Measurements from ENCODE around the gene ALG1L2.
"Not testable (repeated sequence)": the region's sequence is repeated elsewhere in the genome, so short reads cannot be mapped to it uniquely, and the experiment has no call there.

Gene ALG1L2

GRCh38 chr3:130081351-130081881 lies at the start of gene ALG1L2:
Gene ALG1L2, plus strand, starts transcription at chr3:130081831. Its CDS starts 186 bp downstream, at chr3:130082017.
- DNase-seq (ENCODE audit: low spot score) (no peak), FAIRE-seq (no peak)

- FAIRE-seq; DNase-seq (ENCODE audit: low spot score): not testable (repeated sequence)
Observed at GRCh38 chr3:130037126-130037815, 44.4 kb upstream of the ALG1L2 start.

- FAIRE-seq = not testable (repeated sequence)
Observed at GRCh38 chr3:130042736-130043135, 38.9 kb upstream of the ALG1L2 start.

GRCh38 chr3:130043658-130044057 lies 38.0 kb upstream of the ALG1L2 start:
- DNase-seq (ENCODE audit: low spot score) = not testable (repeated sequence)

More at GRCh38 chr3:130042736-130043135, 38.9 kb upstream of the ALG1L2 start:
- not testable (repeated sequence) for DNase-seq (ENCODE audit: low spot score)

GRCh38 chr3:130044370-130044769 lies 37.3 kb upstream of the ALG1L2 start:
- peak; percentile 80 for FAIRE-seq
- no peak for DNase-seq (ENCODE audit: low spot score)

More at GRCh38 chr3:130043658-130044057, 38.0 kb upstream of the ALG1L2 start:
- not testable (repeated sequence) for FAIRE-seq

- no peak for FAIRE-seq
- no peak for DNase-seq (ENCODE audit: low spot score)
Observed at GRCh38 chr3:130048726-130049125, 32.9 kb upstream of the ALG1L2 start.

GRCh38 chr3:130052366-130052765 lies 29.3 kb upstream of the ALG1L2 start:
- not testable (repeated sequence) for DNase-seq (ENCODE audit: low spot score); FAIRE-seq

GRCh38 chr3:130052965-130053364 lies 28.7 kb upstream of the ALG1L2 start:
- not testable (repeated sequence) for DNase-seq (ENCODE audit: low spot score); FAIRE-seq

- FAIRE-seq; DNase-seq (ENCODE audit: low spot score): not testable (repeated sequence)
Observed at GRCh38 chr3:130057536-130058266, 23.9 kb upstream of the ALG1L2 start.

- not testable (repeated sequence) for DNase-seq (ENCODE audit: low spot score); FAIRE-seq
Observed at GRCh38 chr3:130058267-130058657, 23.4 kb upstream of the ALG1L2 start.

- DNase-seq (ENCODE audit: low spot score) = not testable (repeated sequence)
Observed at GRCh38 chr3:130058716-130059115, 22.9 kb upstream of the ALG1L2 start.

GRCh38 chr3:130059162-130059561 lies 22.5 kb upstream of the ALG1L2 start:
- FAIRE-seq; DNase-seq (ENCODE audit: low spot score): not testable (repeated sequence)

More at GRCh38 chr3:130058716-130059115, 22.9 kb upstream of the ALG1L2 start:
- FAIRE-seq = not testable (repeated sequence)

- FAIRE-seq (no peak), DNase-seq (ENCODE audit: low spot score) (no peak)
Observed at GRCh38 chr3:130073582-130073981, 8.0 kb upstream of the ALG1L2 start.

GRCh38 chr3:130077636-130078035 lies 4.0 kb upstream of the ALG1L2 start:
- no peak for FAIRE-seq
- DNase-seq (ENCODE audit: low spot score) = no peak

- FAIRE-seq; DNase-seq (ENCODE audit: low spot score): not testable (repeated sequence)
Observed at GRCh38 chr3:130083363-130084090, 1.9 kb downstream of the ALG1L2 start.

- DNase-seq (ENCODE audit: low spot score) (no peak), FAIRE-seq (no peak)
Observed at GRCh38 chr3:130084436-130084980, 2.9 kb downstream of the ALG1L2 start.

- DNase-seq (ENCODE audit: low spot score) (no peak), FAIRE-seq (no peak)
Observed at GRCh38 chr3:130085881-130086280, 4.2 kb downstream of the ALG1L2 start.

- DNase-seq (ENCODE audit: low spot score); FAIRE-seq: not testable (repeated sequence)
Observed at GRCh38 chr3:130086628-130087027, 5.0 kb downstream of the ALG1L2 start.

- FAIRE-seq (no peak), DNase-seq (ENCODE audit: low spot score) (no peak)
Observed at GRCh38 chr3:130088061-130088460, 6.4 kb downstream of the ALG1L2 start.

GRCh38 chr3:130090681-130091080 lies 9.1 kb downstream of the ALG1L2 start:
- FAIRE-seq; DNase-seq (ENCODE audit: low spot score): not testable (repeated sequence)

- FAIRE-seq (no peak), DNase-seq (ENCODE audit: low spot score) (no peak)
Observed at GRCh38 chr3:130091958-130092357, 10.3 kb downstream of the ALG1L2 start.

All from urothelium cell line (cell line).